ENCODE results near the gene PGP. TPM values are rescaled to one million over a fixed set of nuclear protein-coding genes. Genes with fewer than 3 reads are reported as not detected.

Gene PGP
- total RNA-seq, 1 experiment from 2014 or later = 14.1 TPM

- no peak for DNase-seq (ENCODE audit: low read depth)
These were observed 48.2 kb downstream of the PGP start for GRCh38 chr16:2166263-2167067.

- no peak for DNase-seq (ENCODE audit: low read depth)
These were observed 48.8 kb downstream of the PGP start for GRCh38 chr16:2165861-2166260.

GRCh38 chr16:2163211-2163881, 51.3 kb downstream of the PGP start:
- no peak for DNase-seq (ENCODE audit: low read depth)

- DNase-seq (ENCODE audit: low read depth) = no peak
These were observed 51.9 kb downstream of the PGP start for GRCh38 chr16:2162676-2163118.

GRCh38 chr16:2161911-2162310, 52.7 kb downstream of the PGP start:
- no peak for DNase-seq (ENCODE audit: low read depth)

Other genes with a start within 250 kb of the PGP start
- gene RNF151, start 248.0 kb downstream of the PGP start, total RNA-seq (2014; rRNA removed; shearing (Covaris generic)) = not detected in 2 replicates
- gene TBL3, start 242.8 kb downstream of the PGP start, total RNA-seq (2014; rRNA removed; shearing (Covaris generic)) = 28.8 and 40.4 TPM in 2 replicates
- not detected in 2 replicates for gene NOXO1, start 233.4 kb downstream of the PGP start, total RNA-seq (2014; rRNA removed; shearing (Covaris generic))
- gene GFER, start 230.6 kb downstream of the PGP start, total RNA-seq (2014; rRNA removed; shearing (Covaris generic)) = 6.7 and 16.5 TPM in 2 replicates
- 5.5 and 6.6 TPM in 2 replicates for gene SYNGR3, start 224.9 kb downstream of the PGP start, total RNA-seq (2014; rRNA removed; shearing (Covaris generic))
- 9.7 and 13.6 TPM in 2 replicates for gene ZNF598, start 205.0 kb downstream of the PGP start, total RNA-seq (2014; rRNA removed; shearing (Covaris generic))
- 0.20 and 0.24 TPM in 2 replicates for gene NPW, start 195.1 kb downstream of the PGP start, total RNA-seq (2014; rRNA removed; shearing (Covaris generic))
- 49.0 and 51.1 TPM in 2 replicates for gene NHERF2, start 187.9 kb downstream of the PGP start, total RNA-seq (2014; rRNA removed; shearing (Covaris generic))
- 24.8 and 48.2 TPM in 2 replicates for gene NTHL1, start 167.0 kb downstream of the PGP start, total RNA-seq (2014; rRNA removed; shearing (Covaris generic))
- 19.0 and 19.5 TPM in 2 replicates for gene TSC2, start 166.9 kb downstream of the PGP start, total RNA-seq (2014; rRNA removed; shearing (Covaris generic))
- gene PKD1, start 78.9 kb downstream of the PGP start, total RNA-seq (2014; rRNA removed; shearing (Covaris generic)) = 19.1 and 29.9 TPM in 2 replicates
- 0.20 and 0.72 TPM in 2 replicates for gene RAB26, start 66.2 kb downstream of the PGP start, total RNA-seq (2014; rRNA removed; shearing (Covaris generic))
- gene TRAF7, start 59.1 kb downstream of the PGP start, total RNA-seq (2014; rRNA removed; shearing (Covaris generic)) = 47.7 and 57.2 TPM in 2 replicates
- gene CASKIN1, start 18.2 kb downstream of the PGP start, total RNA-seq (2014; rRNA removed; shearing (Covaris generic)) = not detected in 2 replicates
- gene MLST8, start 9.4 kb downstream of the PGP start, total RNA-seq (2014; rRNA removed; shearing (Covaris generic)) = 19.9 and 23.4 TPM in 2 replicates
- 0.96 and 0.98 TPM in 2 replicates for gene BRICD5, start 4.0 kb downstream of the PGP start, total RNA-seq (2014; rRNA removed; shearing (Covaris generic))
- 10.5 and 14.0 TPM in 2 replicates for gene E4F1, start 8.8 kb upstream of the PGP start, total RNA-seq (2014; rRNA removed; shearing (Covaris generic))
- 0.39 and 0.60 TPM in 2 replicates for gene DNASE1L2, start 21.6 kb upstream of the PGP start, total RNA-seq (2014; rRNA removed; shearing (Covaris generic))
- gene ECI1, start 36.7 kb upstream of the PGP start, total RNA-seq (2014; rRNA removed; shearing (Covaris generic)) = 36.5 and 45.3 TPM in 2 replicates
- 148 and 155 TPM in 2 replicates for gene RNPS1, start 53.3 kb upstream of the PGP start, total RNA-seq (2014; rRNA removed; shearing (Covaris generic))
- gene ABCA3, start 125.9 kb upstream of the PGP start, total RNA-seq (2014; rRNA removed; shearing (Covaris generic)) = 0.20 and 0.60 TPM in 2 replicates
- 37.4 and 38.3 TPM in 2 replicates for gene CCNF, start 214.6 kb upstream of the PGP start, total RNA-seq (2014; rRNA removed; shearing (Covaris generic))
- gene TEDC2, start 245.3 kb upstream of the PGP start, total RNA-seq (2014; rRNA removed; shearing (Covaris generic)) = 10.2 and 21.7 TPM in 2 replicates

Data from RPMI7951 (cell line).